Astrocyte (in vitro differentiated cells and primary cell): ENCODE results near the gene SLC7A5. TPM values are rescaled to one million over a fixed set of nuclear protein-coding genes. Genes with fewer than 3 reads are reported as not detected.
A peak's percentile ranks its signal among the peaks of the same experiment; 100 is the strongest.

Experiments
- DNase-seq: peaks from one replicate; pipeline ENCODE4 v3.0.0-alpha.2; 2010; ENCODE audit warnings: low read depth
- FAIRE-seq: peaks from 2 replicates; lab custom pipeline; 2011; peaks lifted over from hg19 to GRCh38; lab: Jason Lieb, UNC
- H2AFZ ChIP-seq: 2 replicates; pipeline ENCODE4 v1.6.0; 2012; ENCODE audit warnings: low read depth, low read length, inconsistent platforms
- H3K27ac ChIP-seq: 2 replicates; pipeline ENCODE4 v1.5.1; 2011; ENCODE audit warnings: low read depth, low read length, inconsistent platforms
- H3K27me3 ChIP-seq: 2 replicates; pipeline ENCODE4 v1.6.0; 2011; ENCODE audit warnings: low read length, inconsistent platforms; ENCODE audit not compliant: insufficient read depth
- H3K36me3 ChIP-seq: 2 replicates; pipeline ENCODE4 v1.5.1; 2011; ENCODE audit warnings: low read length, inconsistent platforms; ENCODE audit not compliant: insufficient read depth
- H3K4me1 ChIP-seq: 2 replicates; pipeline ENCODE4 v1.5.1; 2011; ENCODE audit warnings: low read length, inconsistent platforms; ENCODE audit not compliant: insufficient read depth
- H3K4me2 ChIP-seq: 2 replicates; pipeline ENCODE4 v1.6.0; 2012; ENCODE audit warnings: low read length, inconsistent platforms
- H3K4me3 ChIP-seq: 2 replicates; pipeline ENCODE4 v1.5.1; 2011; ENCODE audit warnings: low read depth, mild to moderate bottlenecking, low read length, inconsistent platforms; ENCODE audit not compliant: insufficient read depth
- H3K79me2 ChIP-seq: 2 replicates; pipeline ENCODE4 v1.6.0; 2012; ENCODE audit warnings: mild to moderate bottlenecking, low read length, inconsistent platforms; ENCODE audit not compliant: insufficient read depth
- H3K9ac ChIP-seq: 2 replicates; pipeline ENCODE4 v1.6.0; 2012; ENCODE audit warnings: mild to moderate bottlenecking, low read length, inconsistent platforms
- H3K9me3 ChIP-seq: 2 replicates; pipeline ENCODE4 v1.5.1; 2012; ENCODE audit warnings: low read depth, mild to moderate bottlenecking, low read length, inconsistent platforms; ENCODE audit not compliant: insufficient read depth
- H4K20me1 ChIP-seq: 2 replicates; pipeline ENCODE4 v1.6.0; 2012; ENCODE audit warnings: low read length, inconsistent platforms; ENCODE audit not compliant: insufficient read depth
- H3K27ac Mint-ChIP-seq: one replicate; pipeline ENCODE4 v1.8.0; 2021; ENCODE audit warnings: mild to moderate bottlenecking, mixed read lengths; ENCODE audit not compliant: unreplicated experiment
- H3K27me3 Mint-ChIP-seq: one replicate; pipeline ENCODE4 v1.8.0; 2021; ENCODE audit warnings: low read depth, mixed read lengths; ENCODE audit not compliant: unreplicated experiment
- H3K36me3 Mint-ChIP-seq: one replicate; pipeline ENCODE4 v1.8.0; 2021; ENCODE audit warnings: low read depth, mixed read lengths; ENCODE audit not compliant: unreplicated experiment
- H3K4me1 Mint-ChIP-seq: one replicate; pipeline ENCODE4 v1.8.0; 2021; ENCODE audit warnings: low read depth, mixed read lengths; ENCODE audit not compliant: unreplicated experiment
- H3K4me3 Mint-ChIP-seq: one replicate; pipeline ENCODE4 v1.8.0; 2021; ENCODE audit warnings: mild to moderate bottlenecking, moderate library complexity, mixed read lengths; ENCODE audit not compliant: unreplicated experiment
- H3K9me3 Mint-ChIP-seq: one replicate; pipeline ENCODE4 v1.8.0; 2021; ENCODE audit warnings: mild to moderate bottlenecking, mixed read lengths; ENCODE audit not compliant: unreplicated experiment
- EZH2 ChIP-seq: IDR thresholded peaks from 2 replicates; pipeline ENCODE4 v1.6.1; 2012; ENCODE audit warnings: mild to moderate bottlenecking, low read length, inconsistent platforms; ENCODE audit not compliant: insufficient read depth
- total RNA-seq: library from RNA; stranded (reverse); gene quantifications from 2 replicates; pipeline ENCODE4 v1.2.1, GENCODE V29; 2021
- TF ChIP-seq, protein P1 (sequence below): IDR thresholded peaks from 2 replicates; pipeline ENCODE4 v1.5.1; 2011; ENCODE audit warnings: low read depth, mild to moderate bottlenecking, inconsistent platforms, low read length, moderate library complexity; ENCODE audit not compliant: insufficient read depth

SLC7A5 gene
- total RNA-seq, 1 donor from 2014 or later = 815 TPM

DNA sequence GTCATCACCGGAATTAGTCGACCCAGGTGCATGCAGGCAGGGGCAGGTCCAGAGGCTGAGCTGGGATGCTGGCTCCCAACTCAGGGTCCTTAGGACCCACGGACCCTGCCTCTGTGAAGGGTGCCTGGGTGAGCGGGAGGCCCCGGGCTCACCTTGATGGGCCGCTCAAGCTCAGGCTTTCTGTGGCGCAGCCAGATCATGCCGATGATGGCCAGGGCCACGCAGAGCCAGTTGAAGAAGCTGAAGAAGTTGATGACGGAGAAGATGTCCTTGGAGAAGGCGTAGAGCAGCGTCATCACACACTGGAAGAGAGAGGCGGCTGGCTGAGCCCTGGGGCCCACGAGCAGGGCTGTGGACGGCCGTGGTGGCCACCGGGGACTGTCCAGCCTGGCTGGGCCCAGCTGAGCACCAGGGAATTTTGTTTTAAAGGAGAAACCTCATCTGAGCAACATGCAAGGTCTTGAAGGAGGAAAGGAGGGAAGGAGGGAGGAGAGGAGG lies 32.9 kb downstream of the SLC7A5 start:
- no peak for TF ChIP-seq EZH2
- TF ChIP-seq, protein P1, sequence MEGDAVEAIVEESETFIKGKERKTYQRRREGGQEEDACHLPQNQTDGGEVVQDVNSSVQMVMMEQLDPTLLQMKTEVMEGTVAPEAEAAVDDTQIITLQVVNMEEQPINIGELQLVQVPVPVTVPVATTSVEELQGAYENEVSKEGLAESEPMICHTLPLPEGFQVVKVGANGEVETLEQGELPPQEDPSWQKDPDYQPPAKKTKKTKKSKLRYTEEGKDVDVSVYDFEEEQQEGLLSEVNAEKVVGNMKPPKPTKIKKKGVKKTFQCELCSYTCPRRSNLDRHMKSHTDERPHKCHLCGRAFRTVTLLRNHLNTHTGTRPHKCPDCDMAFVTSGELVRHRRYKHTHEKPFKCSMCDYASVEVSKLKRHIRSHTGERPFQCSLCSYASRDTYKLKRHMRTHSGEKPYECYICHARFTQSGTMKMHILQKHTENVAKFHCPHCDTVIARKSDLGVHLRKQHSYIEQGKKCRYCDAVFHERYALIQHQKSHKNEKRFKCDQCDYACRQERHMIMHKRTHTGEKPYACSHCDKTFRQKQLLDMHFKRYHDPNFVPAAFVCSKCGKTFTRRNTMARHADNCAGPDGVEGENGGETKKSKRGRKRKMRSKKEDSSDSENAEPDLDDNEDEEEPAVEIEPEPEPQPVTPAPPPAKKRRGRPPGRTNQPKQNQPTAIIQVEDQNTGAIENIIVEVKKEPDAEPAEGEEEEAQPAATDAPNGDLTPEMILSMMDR = no peak
- DNase-seq = no peak
- H3K4me2 ChIP-seq = no peak overlapping the region
- H3K4me1 Mint-ChIP-seq = peaks cover 9% of the 10 kb centered on the region
- H3K9ac ChIP-seq = no peak overlapping the region
- H3K4me1 ChIP-seq = peaks cover 16% of the 10 kb centered on the region
- H3K9me3 ChIP-seq = no peaks in the 10 kb centered on the region
- peaks cover 37% of the 10 kb centered on the region for H3K36me3 ChIP-seq
- no peak overlapping the region for H2AFZ ChIP-seq
- H3K27ac ChIP-seq = no peak overlapping the region
- peaks cover 15% of the 10 kb centered on the region for H3K36me3 Mint-ChIP-seq
- no peaks in the 10 kb centered on the region for H3K27me3 Mint-ChIP-seq
- no peak for FAIRE-seq
- H3K4me3 ChIP-seq = no peak overlapping the region
- H3K27ac Mint-ChIP-seq = no peak overlapping the region
- no peaks in the 10 kb centered on the region for H3K9me3 Mint-ChIP-seq
- H3K27me3 ChIP-seq = no peaks in the 10 kb centered on the region
- H4K20me1 ChIP-seq = peaks cover 78% of the 10 kb centered on the region
- peaks cover 9% of the 10 kb centered on the region for H3K79me2 ChIP-seq
- no peak overlapping the region for H3K4me3 Mint-ChIP-seq

DNA sequence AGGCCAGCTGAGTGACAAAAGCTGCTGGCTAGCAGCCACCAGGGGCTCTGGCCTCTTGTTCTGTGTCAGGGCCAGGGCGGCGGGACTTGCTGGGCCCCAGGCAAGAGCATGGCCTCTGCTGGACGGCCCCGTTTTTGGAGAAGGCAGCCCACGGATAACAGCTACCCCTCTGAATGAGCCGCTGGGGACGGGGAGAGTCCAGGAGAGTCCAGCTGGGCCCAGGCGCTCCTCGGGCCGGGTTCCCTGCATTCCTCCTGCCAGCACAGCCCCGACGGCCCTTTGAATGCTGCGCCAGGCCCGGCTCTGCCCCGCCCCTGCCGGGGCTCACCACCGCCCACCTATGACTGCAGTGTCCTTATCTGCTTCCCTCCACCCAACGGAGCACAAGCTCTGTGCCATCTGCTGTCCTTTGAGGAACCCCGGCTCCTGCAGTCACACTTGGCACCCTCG lies 33.4 kb downstream of the SLC7A5 start:
- Histone ChIP-seq H3K79me2 (peaks cover 4% of the 10 kb centered on the region), H3K9me3 (no peaks in the 10 kb centered on the region), H2AFZ (no peak overlapping the region), H3K27me3 (no peaks in the 10 kb centered on the region), H3K4me2 (no peak overlapping the region), H3K4me1 (peaks cover 16% of the 10 kb centered on the region), H3K4me3 (no peak overlapping the region), H3K36me3 (peaks cover 33% of the 10 kb centered on the region), H3K27ac (no peak overlapping the region), H3K9ac (no peak overlapping the region), H4K20me1 (peaks cover 78% of the 10 kb centered on the region)
- Mint-ChIP-seq H3K27ac (no peak overlapping the region), H3K36me3 (peaks cover 15% of the 10 kb centered on the region), H3K27me3 (no peaks in the 10 kb centered on the region), H3K4me1 (peaks cover 5% of the 10 kb centered on the region), H3K9me3 (no peaks in the 10 kb centered on the region), H3K4me3 (no peak overlapping the region)
- TF ChIP-seq, protein P1 = no peak
- TF ChIP-seq EZH2 = no peak
- no peak for DNase-seq
- FAIRE-seq = no peak

DNA sequence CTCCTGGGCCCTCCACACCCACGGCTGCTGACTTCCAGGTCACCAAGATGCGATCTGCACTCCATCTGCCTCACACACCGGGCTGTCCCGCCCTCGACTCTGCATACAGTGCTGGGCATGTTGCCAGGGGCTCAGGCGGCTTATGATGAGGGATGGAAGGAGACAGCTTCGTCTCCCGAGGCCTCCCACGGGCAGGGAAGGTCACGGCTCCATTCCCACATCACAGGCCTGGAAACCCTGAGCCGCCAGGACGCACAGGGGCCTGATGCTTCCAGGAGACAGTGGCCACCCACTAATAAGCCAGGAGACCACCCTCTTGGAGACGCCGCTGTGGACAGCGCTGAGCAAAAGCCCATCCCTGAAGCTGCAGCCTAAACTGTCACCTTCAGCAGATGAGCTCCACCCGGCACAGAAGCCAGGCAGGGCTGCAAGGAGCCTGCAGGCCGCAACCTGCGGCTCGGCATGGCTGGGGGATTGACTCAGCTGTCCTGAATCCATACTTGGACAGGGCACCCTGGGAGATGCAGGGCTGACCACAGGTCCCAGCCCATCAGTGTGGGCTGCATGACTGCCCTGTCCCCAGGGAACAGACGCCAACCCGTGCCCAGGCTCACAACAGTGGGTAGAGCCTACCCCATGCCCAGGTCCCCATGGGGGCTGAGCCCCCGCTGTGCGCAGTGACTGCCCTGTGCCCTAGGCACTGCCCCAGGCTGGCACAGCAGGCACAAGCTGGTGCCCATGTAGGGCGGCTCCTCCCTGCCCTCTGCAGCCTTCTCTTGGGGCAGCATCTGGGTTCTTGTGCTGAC lies 34.4 kb downstream of the SLC7A5 start:
- Histone ChIP-seq H3K36me3 (peaks cover 35% of the 10 kb centered on the region), H3K27me3 (no peaks in the 10 kb centered on the region), H3K4me1 (peaks cover 16% of the 10 kb centered on the region), H3K4me2 (no peak overlapping the region), H3K9me3 (no peaks in the 10 kb centered on the region), H3K79me2 (no peaks in the 10 kb centered on the region), H3K27ac (no peak overlapping the region), H3K9ac (peak overlapping the region; percentile 26), H3K4me3 (no peak overlapping the region), H4K20me1 (peaks cover 78% of the 10 kb centered on the region), H2AFZ (no peak overlapping the region)
- Mint-ChIP-seq H3K36me3 (peaks cover 14% of the 10 kb centered on the region), H3K4me1 (peaks cover 5% of the 10 kb centered on the region), H3K4me3 (no peak overlapping the region), H3K9me3 (no peaks in the 10 kb centered on the region), H3K27me3 (no peaks in the 10 kb centered on the region), H3K27ac (peak overlapping the region; percentile 66)
- FAIRE-seq (no peak), DNase-seq (no peak)
- TF ChIP-seq, protein P1 = no peak
- no peak for TF ChIP-seq EZH2
